22Rv1 (cell line): ENCODE measurements around the gene IFITM2.

Source experiments
- ZFX ChIP-seq: fragments of 450-650 bp; IDR thresholded peaks from 2 replicates; pipeline ENCODE4 v1.6.1; 2017; ENCODE audit warnings: antibody characterized with exemption, borderline replicate concordance
- TF ChIP-seq, protein P1 (sequence below): fragments of 450-650 bp; IDR thresholded peaks from 2 replicates; pipeline ENCODE4 v1.5.1; 2017; ENCODE audit warnings: mild to moderate bottlenecking

DNA sequence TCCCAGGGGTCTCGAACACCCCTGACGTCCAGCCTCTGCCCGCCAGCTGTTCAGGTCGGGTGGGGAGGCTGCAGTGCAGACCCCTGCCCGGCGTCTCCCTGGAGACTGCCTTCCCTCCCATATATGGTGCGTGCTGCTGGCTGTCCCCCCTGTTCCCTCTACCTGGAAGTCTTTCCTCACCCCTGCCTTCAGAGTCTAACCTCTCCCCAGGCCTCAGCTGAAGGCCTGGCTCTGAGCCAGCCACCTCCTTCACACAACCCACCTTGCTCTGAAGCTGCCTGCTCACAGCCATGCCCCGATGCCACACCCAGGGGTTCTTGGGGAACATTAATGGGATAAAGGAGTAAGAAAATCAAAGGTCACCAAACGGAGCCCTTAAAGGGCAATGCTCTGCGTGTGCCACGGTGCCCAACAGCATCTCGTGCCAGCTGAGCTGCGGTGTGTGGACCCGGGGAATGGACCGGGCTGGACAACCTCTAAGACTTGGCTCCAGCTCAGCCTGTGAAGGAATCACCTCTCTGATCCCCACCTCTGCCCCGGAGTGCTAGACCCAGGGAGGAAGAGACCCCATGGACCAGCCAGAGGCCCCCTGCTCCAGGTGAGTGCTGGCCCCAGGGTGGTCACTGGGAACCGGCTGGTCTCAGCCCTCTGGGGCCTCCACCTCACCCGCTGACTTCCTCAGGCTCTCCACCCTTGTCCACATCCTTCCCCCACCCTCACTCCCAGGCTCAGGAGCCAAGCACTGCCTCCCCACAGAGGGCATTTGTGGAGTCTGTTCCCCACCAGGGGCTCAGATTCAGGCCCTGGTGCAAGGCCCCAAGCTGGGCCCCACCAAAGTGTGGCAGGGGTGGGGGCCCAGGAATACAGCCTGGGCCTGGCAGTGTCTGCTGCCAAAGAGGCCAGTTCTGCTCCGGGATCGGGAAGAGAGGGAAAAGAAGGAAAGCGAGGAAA, 29.3 kb upstream of the IFITM2 start, which contains the start of gene NLRP6:
- TF ChIP-seq, protein P1, sequence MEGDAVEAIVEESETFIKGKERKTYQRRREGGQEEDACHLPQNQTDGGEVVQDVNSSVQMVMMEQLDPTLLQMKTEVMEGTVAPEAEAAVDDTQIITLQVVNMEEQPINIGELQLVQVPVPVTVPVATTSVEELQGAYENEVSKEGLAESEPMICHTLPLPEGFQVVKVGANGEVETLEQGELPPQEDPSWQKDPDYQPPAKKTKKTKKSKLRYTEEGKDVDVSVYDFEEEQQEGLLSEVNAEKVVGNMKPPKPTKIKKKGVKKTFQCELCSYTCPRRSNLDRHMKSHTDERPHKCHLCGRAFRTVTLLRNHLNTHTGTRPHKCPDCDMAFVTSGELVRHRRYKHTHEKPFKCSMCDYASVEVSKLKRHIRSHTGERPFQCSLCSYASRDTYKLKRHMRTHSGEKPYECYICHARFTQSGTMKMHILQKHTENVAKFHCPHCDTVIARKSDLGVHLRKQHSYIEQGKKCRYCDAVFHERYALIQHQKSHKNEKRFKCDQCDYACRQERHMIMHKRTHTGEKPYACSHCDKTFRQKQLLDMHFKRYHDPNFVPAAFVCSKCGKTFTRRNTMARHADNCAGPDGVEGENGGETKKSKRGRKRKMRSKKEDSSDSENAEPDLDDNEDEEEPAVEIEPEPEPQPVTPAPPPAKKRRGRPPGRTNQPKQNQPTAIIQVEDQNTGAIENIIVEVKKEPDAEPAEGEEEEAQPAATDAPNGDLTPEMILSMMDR = no peak
- TF ChIP-seq ZFX = no peak
